T-helper 1 cell (primary cell): ENCODE results near the gene RTEL1.
"Not testable (repeated sequence)": the region's sequence is repeated elsewhere in the genome, so short reads cannot be mapped to it uniquely, and the experiment has no call there.

ENCODE experiments used
- DNase-seq, 5 donors: peaks; one replicate each; pipeline ENCODE4 v3.0.0-alpha.2; 2012 to 2020

The RTEL1 gene

DNA sequence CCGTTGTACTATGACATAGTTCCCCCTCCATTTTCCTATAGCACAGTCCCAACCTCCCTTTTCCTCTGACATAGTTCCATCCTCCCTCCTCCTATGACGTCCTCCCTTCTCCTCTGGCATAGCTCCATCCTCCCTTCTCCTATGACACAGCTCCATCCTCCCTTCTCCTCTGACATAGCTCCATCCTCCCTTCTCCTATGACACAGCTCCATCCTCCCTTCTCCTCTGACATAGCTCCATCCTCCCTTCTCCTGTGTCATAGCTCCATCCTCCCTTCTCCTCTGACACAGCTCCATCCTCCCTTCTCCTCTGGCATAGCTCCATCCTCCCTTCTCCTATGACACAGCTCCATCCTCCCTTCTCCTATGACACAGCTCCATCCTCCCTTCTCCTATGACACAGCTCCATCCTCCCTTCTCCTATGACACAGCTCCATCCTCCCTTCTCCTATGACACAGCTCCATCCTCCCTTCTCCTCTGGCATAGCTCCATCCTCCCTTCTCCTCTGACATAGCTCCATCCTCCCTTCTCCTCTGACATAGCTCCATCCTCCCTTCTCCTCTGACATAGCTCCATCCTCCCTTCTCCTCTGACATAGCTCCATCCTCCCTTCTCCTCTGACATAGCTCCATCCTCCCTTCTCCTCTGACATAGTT is 65.0 kb downstream of the RTEL1 start:
- not testable (repeated sequence) for DNase-seq

DNA sequence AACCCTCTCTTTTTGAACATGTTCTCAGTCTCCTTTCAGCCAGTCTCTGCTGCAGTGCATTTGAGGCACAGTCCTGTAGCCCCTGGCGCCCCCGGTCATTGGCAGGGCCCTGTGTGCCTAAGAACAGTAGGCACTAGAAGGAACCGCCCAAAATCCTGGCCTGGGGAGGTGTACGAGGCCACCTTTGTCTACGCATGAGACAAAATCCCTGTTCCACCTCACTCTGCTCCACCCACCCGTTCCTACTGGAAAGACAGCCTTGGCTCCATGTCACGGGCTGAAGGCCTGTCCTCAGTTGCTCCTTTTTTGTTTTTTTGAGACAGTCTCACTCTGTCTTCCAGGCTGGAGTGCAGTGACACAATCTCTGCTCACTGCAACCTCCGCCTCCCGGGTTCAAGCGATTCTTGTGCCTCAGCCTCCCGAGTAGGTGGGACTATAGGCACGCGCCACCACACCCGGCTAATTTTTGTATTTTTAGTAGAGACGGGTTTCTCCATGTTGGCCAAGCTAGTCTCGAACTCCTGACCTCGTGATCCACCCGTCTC is 72.1 kb downstream of the RTEL1 start:
- not testable (repeated sequence) for DNase-seq

DNA sequence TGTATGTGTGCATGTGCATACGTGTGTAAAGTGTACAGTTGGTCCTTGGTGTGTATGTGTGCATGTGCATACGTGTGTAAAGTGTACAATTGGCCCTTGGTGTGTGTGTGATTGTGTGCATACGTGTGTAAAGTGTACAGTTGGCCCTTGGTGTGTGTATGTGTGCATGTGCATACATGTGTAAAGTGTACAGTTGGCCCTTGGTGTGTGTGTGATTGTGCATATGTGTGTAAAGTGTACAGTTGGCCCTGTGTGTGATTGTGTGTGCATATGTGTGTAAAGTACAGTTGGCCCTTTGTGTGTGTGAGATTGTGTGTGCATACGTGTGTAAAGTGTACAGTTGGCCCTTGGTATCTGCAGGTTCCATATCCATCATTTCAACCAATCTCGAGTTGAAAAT is 73.3 kb downstream of the RTEL1 start:
- no peak for DNase-seq

DNA sequence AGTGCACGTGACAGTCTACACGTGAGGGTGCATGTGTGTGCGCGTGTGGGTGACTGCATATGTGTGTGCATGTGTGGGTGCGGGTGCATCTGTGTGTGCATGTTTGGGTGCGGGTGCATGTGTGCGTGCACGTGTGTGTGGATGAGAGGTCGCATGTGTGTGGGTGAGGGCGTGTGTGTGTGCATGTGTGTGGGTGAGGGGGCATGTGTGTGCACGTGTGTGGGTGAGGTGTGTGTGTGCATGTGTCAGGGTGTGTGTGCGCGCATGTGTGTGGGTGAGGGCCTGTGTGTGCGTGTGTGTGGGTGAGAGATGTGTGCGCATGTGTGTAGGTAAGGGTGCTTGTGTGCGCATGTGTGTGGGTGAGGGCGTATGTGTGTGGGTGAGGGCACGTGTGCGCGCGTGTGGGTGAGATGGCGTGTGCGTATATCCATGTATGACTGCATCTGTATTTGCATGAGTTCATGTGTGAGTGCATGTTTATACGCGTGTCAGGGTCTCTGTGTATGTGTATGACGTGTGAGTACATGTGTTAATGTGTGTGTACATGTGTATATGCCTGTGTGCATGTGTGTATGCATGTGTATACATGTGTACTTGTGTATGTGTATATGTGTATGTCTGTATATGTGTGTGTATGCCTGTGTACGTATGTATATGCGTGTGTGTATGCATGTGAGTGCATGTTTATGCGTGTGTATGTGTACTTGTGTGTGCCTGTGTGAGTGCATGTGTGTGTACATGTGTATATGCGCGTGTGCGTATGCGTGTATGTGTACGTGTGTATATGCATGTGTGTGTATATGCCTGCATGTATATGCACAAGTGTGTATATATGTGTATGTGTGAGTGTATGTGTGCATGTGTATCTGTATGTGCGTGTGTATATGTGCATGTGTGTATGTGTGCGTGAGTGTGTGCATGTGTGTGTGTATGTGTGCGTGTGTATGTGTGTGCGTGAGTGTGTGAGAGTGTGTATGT is 74.3 kb downstream of the RTEL1 start:
- DNase-seq = no peak

DNA sequence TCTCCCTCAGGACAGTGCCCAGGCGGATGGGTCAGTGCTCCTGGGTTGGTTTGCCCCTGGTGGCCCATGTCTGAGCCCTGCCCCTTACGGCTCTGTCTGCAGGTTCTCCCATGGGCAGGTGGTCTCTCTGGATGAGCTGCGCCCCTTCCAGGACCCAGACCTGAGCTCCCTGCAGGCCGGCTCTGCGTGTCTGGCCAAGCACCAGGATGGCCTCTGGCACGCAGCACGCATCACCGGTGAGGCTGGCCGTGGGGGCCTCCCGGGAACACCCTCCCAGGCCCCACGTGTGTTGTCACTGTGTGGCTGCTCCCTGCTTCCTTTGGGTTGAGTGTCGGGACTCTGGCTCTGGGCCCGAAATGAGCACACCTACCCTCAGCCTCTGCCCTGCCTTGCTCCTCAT is 75.0 kb downstream of the RTEL1 start:
- no peak for DNase-seq

DNA sequence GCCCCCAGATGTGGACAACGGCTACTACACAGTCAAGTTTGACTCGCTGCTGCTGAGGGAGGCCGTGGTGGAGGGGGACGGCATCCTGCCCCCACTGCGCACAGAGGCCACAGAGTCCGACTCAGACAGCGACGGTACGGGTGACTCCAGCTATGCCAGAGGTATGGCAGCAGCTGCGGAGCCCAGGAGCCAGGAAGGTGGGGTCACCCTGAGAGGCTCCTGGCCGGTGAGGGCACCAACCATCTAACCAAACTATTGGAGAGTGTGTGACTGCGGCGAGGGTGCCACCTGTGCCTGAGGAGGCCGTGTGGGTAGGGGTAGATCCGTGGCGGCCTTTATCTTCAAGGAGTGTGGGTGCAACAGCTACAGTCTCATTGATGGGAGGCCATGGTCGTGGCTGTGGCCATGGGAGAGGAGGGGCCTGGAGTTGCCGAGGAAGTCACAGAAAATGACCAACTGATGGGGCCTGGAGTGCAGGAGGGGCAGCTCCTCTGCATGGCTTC is 75.5 kb downstream of the RTEL1 start:
- no peak for DNase-seq

DNA sequence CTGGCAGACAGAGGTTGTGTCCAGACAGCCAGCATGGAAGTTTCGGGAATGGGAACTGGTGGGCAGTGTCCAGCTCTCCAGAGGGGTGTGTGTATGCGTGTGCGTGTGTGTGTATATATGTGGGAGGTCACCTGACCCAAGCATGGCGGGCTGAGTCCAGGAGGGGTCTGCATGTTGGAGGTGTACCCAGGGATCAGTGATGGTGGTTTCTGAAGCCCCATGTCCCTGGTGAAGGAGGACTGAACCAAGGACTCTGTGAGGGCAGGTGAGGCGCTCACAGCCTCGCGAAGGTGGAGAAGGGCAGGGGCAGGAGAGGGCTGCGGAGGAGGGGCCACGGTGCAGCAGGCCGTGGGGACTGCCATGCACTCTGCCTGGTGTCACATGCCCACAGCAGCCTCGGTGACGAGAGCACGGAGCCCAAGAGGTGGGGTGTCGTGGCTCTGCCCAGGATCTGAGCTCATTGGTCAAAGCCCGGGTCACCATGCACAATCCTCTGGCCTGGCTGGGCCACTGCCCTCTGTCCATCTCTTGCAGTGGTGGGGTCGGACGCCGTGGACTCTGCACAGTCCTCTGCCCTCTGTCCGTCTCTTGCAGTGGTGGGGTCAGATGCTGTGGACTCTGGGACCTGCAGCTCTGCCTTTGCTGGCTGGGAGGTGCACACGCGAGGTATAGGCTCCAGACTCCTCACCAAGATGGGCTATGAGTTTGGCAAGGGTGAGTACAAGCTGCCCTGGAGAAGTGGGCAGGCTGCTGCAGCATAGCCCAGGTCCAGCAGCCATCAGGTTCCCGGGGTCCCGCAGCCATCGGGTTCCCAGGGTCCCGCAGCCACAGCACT is 76.2 kb downstream of the RTEL1 start:
- DNase-seq = no peak

DNA sequence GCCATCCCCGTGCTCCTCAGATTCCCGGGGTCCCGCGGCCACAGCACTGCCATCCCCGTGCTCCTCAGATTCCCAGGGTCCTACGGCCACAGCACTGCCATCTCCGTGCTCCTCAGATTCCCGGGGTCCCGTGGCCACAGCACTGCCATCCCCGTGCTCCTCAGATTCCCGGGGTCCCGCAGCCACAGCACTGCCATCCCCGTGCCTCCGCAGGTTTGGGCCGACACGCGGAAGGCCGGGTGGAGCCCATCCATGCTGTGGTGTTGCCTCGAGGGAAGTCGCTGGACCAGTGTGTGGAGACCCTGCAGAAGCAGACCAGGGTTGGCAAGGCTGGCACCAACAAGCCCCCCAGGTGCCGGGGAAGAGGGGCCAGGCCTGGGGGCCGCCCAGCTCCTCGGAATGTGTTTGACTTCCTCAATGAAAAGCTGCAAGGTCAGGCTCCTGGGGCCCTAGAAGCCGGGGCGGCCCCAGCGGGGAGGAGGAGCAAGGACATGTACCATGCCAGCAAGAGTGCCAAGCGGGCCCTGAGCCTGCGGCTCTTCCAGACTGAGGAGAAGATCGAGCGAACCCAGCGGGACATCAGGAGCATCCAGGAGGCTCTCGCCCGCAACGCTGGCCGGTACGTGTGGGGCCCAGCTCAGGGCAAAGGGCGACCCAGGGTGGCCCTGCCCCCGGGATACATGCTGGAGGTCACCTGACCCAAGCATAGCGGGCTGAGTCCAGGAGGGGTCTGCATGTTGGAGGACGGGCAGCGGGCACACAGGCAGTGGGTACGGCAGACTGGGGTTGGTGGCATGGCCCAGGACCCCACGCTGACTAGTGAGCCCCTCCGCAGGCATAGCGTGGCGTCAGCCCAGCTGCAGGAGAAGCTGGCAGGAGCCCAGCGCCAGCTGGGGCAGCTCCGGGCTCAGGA is 77.1 kb downstream of the RTEL1 start:
- DNase-seq = no peak

DNA sequence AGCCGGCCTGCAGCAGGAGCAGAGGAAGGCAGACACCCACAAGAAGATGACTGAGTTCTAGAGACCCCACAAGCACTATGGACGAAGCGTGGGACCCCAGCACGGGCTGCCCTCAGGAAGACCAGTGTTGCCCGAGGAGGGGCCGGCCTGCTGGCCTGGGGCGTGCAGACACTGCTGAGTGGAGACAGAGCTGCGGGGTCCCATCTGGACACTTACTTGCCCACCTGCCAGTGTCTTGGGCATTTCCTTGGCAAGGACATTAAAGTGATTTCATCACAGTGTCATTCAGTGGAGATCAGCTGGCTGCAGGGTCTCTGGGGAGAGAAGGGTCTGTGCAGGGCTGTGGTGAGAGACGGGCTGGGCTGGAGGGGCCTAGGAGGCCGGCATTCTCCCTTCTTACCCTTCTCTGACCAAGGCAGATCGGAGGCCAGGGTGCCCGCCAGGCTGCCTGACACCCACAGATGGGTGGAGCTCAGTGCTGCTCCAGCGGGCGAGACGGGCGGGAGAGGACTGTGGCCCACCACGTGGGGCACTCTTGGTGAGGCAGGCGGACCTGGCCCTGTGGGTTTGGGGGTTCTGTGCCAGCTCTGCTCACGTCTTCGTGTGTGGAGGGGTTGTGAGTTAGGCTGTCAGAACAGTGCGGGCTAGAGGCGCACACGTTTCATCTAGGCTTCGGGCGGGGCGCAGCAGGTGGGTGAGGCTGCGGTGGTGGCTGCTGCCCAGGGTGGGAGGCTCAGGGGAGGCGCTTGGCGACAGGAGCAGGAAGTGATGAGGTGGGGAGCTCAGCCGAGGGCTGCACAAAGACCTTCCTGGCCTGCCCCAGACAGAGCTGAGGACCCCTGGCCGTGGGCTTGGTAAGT is 78.0 kb downstream of the RTEL1 start, which contains the start of gene LIME1:
LIME1 (plus strand) TSS at position 806 of the 860 bp plus-strand sequence. CDS start 886 bp downstream, outside the sequence.
- DNase-seq = peak; percentile 64 to 88 (median 73)

DNA sequence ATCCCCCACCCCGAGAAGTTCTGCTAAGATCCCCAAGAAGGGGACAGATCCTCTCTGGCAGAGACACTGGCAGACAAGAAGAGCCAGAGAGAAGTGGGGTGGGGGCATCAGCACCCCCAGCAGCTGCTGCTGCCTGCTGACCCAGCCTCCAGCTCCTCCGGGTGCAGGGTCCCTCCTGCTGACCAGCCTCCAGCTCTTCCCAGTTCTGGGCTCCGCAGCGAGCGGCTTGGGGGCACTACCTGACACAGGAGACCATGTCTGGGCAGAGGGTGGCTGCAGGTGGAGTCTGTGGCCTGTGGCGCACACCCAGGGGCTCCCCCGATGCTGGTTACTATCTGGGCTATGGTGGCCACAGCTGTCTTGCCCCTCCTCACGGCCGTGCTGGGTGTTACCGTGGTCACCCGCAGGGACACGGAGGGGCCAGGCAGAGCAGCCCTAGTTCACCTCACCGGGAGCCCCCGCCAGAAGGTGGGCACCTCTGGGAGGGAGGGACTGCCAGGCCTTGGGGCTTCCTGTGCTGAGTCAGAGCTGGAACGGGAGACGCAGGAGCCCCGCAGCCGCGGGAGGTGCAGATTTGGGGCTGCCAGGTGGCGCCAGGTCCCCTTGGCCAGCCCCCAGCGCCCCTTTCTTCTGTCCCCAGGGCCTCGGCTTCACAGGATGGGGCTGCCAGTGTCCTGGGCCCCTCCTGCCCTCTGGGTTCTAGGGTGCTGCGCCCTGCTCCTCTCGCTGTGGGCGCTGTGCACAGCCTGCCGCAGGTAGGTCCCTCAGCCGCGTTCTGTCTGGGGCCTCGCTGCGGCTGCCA is 79.0 kb downstream of the RTEL1 start:
- peak in 4 of 5 donors; percentile 46 to 73 (median 59) for DNase-seq

DNA sequence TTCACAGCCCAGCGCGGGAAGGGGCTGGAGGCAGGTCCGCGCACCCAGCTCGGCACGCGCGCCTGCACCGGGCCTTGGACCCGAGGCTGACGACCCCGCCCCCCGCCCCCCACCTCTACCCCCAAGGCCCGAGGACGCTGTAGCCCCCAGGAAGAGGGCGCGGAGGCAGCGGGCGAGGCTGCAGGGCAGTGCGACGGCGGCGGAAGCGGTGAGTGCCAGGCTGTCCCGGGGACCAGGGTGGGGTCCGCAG is 79.5 kb downstream of the RTEL1 start:
- DNase-seq = no peak

DNA sequence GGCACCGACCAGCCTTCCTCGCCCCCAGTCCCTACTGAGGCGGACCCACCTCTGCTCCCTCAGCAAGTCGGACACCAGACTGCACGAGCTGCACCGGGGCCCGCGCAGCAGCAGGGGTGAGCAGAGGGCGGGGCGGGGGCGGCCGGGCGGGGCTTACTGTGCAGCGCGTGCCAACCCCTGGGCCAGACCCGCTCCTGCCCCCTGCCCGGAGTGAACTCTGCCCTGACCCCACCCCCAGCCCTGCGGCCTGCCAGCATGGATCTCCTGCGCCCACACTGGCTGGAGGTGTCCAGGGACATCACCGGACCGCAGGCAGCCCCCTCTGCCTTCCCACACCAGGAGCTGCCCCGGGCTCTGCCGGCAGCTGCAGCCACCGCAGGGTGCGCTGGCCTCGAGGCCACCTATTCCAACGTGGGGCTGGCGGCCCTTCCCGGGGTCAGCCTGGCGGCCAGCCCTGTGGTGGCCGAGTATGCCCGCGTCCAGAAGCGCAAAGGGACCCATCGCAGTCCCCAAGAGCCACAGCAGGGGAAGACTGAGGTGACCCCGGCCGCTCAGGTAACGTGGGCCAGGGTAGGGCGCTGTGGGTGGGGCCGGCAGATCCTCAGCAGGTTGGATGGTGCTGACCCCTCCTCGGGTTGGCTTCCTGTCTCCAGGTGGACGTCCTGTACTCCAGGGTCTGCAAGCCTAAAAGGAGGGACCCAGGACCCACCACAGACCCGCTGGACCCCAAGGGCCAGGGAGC is 80.0 kb downstream of the RTEL1 start:
- DNase-seq = peak in 3 of 5 donors; percentile 24 to 52 (median 47)

DNA sequence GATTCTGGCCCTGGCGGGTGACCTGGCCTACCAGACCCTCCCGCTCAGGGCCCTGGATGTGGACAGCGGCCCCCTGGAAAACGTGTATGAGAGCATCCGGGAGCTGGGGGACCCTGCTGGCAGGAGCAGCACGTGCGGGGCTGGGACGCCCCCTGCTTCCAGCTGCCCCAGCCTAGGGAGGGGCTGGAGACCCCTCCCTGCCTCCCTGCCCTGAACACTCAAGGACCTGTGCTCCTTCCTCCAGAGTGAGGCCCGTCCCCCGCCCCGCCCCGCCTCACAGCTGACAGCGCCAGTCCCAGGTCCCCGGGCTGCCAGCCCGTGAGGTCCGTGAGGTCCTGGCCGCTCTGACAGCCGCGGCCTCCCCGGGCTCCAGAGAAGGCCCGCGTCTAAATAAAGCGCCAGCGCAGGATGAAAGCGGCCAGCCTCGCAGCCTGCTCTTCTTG is 80.6 kb downstream of the RTEL1 start:
- peak in 2 of 5 donors; percentile 34 to 53 for DNase-seq

DNA sequence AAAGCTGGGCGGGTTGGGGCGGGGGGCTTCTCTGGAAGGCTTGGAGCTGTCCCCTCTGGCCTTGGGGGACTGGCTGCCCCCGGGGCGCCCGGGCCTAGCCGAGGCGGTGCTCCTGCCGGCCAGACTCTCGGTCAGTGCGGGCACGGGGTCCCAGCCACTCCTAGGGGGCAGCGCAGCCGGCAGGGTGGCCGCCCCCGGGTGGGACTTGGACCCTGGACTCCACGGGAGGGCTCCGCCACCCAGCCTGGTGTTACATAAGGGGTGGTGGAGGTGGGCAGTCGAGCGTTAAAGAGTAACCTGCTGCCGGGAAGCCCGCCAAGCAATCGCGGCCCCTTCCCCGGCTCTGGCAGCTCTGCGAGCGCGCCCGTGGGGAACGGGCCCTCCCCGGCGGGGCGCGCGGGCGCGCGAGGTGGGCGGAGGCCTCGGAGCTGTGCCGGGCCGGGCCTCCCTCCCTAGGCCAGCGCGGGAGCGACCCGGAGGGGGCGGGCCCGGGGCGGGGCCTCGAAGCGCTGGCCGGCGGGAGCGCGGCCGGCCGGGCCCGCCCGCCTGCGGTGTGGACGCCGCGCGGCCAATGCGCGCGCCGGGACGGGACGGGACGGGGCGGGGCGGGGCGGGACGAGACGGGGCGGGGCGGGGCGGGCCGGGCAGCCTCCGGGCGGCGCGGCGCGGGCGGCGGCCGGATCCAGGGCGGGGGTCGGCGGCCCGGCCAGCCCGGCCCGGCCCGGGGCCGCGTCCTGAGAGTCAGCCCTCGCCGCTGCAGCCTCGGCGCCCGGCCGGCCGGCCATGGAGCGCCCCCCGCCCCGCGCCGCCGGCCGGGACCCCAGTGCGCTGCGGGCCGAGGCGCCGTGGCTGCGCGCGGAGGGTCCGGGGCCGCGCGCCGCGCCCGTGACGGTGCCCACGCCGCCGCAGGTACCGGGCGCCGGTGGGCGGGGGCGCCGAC is 81.3 kb downstream of the RTEL1 start, which contains the start of gene SLC2A4RG:
SLC2A4RG (plus strand) TSS at position 647 of the 940 bp plus-strand sequence; CDS start at position 784, 137 bp downstream.
- DNase-seq = peak; percentile 52 to 75 (median 62)

DNA sequence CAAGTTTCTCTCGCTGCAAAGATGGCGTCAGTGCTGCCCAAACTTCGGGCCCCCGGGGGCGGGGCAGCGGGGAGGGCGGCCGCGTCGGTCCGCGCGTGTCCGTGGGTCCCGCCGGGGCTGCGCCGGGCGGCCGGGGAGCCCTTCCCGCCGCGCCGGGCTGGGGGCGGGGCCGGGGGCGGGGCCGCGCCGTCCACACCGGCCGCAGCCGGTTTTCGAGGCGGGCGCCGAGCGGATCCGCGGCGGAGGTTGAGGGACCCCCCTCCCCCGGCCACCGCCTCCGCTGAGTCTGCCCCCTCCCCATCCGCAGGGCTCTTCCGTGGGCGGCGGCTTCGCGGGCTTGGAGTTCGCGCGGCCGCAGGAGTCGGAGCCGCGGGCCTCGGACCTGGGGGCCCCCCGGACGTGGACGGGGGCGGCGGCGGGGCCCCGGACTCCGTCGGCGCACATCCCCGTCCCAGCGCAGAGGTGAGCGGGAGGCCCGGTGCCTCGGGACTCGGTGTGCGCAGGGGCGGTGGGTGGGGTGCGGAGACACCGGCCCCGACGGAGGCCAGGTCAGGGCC is 82.0 kb downstream of the RTEL1 start:
- peak; percentile 39 to 69 (median 52) for DNase-seq

DNA sequence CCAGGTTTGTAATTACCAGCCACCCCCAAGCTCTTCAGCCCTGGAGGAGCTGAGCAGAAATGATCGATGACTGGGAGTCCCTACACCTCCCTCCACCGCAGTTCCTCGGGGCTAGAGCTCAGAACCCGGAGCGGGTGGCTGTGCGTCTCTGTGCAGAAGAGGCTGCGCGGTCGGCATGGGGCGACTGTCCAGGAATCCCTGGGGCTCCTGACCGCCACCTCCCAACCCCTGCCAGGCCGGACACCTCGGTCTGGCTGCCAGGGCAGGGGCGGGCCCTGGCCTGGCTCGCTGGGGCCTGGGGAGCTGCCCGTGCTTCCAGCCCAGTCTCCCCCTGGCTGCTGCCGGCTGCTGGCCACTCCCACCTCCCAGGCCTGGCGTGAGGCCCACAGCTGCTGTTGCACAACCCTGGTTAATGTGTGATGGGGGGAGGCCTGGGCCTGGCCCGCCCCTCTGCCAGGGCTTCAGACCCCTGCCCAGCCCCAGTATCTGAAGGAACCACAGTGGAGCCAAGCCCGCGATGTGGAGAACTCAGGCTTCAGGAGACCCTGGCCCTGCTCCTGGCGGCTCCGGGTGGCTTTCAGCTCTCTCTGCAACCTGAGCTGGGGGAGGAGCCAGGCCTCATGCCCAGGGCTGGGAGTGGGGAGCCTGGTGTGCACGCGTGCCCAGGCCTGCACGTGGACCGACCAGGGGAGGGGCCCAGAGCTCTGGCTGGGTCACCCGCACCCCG is 82.7 kb downstream of the RTEL1 start:
- peak in 2 of 5 donors; percentile 32 to 47 for DNase-seq
